HG02610 (cell line): ENCODE measurements around the gene CSTB.

Experiments
- ATAC-seq: cut with Tn5 transposase; IDR thresholded peaks from one replicate; pipeline ENCODE4 v1.9.1; 2021; ENCODE audit warnings: mild to moderate bottlenecking, moderate library complexity; ENCODE audit not compliant: unreplicated experiment

The CSTB gene

DNA sequence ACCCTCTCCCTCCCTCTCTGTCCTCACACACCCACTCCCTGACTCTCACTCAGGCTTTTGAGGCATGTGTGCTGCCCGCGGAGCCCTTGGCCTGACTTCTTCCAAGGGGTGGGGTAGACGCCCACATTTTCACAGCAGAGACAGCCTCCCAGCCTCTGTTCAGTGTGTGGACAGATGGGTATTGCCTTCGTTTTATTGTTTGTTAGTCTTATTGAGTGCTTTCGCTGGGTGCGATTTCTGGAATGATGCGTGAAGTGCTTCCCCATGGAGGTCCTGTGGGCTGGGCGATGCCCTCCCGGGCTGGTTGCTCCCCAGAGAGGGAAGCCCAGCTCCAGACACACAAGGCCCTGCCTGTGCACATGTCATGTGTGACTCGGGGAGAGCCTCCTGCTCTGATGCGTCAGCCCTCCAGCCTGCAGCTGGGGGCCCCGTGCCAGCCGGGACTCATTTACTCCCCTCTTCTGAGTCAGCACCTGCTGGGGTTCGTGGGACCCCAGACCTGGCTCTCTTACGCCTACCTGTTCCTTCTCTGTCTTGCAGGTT is 42.5 kb downstream of the CSTB start:
- ATAC-seq = no peak

DNA sequence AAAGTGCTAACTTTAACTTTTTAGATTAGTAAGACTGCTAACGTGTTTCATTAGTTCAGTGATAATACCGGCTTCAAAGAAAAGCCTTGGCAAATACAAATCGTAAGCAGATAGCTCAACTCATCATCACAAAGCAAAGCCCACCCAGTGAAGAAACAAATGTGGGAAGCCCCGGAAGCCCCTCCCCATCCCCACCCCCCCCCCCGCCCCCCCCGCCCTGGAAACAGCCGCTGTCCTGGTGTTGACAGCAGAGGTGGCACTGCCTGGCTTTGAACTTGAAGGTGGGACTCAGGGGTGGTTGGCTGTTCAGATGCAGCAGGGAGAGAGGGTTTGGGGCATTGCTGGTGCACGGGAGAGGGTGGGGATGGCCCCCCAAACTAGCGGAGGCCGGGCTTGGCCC is 43.0 kb downstream of the CSTB start:
- ATAC-seq = no peak

DNA sequence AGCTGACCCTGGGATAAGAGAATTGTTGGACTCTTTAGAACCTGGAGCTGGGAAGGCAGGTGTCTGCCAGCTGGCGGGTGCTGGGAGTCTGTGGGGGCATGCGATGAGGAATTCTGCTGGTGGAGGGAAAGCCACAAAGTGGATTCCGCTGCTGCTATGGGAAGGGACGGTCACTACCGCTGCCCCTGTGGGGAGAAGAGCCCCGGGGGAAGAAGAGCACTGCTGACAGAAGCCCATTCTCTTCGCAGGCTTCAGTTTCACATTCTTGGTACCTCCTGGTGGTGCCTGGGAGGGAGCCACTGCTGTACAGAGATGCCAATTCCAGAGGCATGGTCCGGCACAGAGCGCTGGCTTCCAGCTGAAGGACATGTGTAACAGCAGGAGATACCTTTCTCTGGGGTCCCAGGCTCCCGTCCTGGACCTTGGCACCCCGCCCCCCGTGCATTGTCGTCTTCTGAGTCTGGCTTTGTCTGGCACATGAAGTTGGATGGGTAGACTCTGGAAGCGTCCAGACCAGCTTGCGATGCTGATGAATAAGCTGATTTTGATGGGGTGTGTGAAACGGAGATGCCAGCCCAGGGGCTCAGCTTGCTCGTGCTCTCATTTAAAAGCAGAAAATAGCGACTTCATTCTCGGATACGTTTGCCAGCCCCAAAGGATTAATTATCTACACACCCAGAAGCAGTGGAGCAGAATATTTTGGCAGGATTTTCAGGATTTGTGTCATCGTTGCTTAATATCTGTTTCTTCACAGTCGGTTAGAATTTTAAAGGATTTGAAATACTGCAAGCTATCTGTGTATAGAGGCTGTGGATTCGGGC is 44.0 kb downstream of the CSTB start:
- no peak for ATAC-seq

DNA sequence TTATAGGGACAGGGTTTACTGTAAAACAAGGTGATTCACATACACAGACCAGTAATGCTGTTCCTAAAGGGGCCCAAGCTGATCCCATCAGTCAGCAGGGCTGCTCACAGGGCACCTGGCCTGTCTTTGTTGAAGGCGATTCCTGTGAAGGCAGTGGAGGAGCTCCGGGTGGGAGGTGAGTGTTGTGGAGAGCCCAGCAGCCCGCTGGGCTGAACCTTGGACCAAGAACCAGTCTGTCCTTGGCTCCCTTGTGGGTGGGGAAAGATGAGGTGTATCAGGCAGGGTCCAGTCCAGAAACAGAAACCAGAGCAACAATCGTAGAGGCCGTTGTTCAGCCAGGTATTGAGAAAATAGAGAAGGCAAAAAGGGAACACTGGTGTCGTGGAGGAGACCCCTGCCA is 44.6 kb downstream of the CSTB start:
- no peak for ATAC-seq

DNA sequence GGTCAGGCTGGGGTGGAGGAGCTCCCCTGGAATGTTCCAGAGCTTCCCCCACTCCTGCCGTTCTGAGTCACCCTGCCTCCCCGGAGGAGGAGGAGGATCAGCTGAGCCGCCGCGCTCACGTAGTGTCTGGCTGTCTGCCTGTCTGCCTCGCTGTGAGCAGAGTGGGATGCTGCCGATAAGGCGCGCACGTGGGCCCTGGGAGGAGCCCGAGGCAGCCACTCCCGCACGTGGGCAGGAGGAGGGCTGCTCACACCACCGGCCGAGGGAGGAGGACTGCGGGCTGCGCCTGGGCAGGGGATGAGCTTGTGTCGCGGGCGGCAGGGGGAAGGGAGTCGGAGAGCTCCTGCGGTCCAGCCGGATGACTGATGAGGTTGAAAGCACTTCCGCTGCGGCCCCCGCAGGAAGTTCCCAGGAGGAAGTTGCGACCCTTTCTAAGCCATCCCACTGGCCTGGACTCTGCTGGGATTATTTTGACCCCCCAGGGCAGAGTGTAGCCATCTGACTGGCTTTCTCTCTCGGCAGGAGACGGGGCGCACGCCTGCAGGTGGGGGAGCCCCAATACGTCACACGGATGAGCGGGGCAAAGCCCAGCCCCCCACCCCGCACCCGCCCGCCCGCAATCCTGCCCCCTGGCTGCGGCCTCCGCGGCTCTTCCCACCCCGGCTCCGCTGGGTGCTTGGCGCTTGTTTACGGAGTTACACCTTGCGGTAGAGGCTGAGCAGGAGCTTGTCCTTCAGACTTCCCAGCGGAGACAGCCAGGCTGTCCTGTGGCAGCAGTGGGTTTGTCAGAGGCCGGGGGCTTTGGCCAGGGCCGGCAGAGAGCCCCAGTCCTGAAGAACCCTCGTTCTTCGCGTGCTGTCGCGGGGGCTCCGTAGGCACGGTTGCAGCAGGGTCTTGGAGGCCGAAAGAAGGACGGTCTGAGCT is 47.4 kb downstream of the CSTB start:
- peak; percentile 70 for ATAC-seq

DNA sequence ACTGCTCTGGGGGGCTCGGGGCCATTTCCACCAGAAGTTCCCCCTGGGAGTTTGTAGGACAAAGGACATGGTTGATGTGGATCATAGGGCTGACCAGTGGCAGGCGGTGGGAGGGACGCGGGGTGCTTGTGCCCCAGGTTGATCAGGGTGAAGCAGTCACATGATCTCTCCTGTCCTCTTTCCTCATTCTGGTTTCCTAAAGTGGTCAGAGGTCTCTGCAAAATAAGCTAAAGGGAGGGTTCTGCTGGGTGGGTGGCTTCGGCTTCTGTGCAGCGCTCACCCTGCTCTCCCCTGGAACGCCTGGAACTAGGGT is 48.0 kb downstream of the CSTB start:
- ATAC-seq = no peak

DNA sequence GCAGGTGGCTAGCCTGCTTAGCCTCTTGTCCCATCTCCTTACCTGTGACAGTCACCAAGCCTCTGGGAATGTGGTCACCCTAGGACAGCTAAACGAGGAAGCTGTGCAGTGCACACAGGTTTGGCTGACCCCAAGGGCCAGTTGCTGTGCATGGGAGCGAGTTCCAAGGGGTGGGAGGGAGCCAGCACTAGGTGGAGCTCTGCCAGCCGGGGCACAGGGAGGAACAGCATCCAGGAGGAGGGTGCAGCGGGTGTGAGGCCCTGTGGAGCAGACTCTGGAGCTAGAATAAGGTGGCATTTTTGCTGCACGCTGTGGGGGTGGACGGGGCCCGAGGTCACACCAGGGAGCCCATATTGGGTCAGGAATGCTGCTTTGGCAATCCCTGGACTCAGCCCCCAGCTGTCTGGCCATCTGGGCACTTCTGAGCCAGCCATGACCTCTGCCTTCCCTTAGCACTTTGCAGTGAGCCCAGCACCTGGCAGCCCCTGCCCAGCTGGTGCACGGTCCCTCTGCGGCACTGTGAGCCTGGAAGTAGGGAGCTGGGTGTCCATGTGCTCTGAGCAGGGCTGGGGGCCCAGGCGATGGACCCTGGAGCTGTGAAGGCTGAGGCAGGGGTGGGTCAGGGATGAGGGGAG is 48.5 kb downstream of the CSTB start:
- no peak for ATAC-seq

DNA sequence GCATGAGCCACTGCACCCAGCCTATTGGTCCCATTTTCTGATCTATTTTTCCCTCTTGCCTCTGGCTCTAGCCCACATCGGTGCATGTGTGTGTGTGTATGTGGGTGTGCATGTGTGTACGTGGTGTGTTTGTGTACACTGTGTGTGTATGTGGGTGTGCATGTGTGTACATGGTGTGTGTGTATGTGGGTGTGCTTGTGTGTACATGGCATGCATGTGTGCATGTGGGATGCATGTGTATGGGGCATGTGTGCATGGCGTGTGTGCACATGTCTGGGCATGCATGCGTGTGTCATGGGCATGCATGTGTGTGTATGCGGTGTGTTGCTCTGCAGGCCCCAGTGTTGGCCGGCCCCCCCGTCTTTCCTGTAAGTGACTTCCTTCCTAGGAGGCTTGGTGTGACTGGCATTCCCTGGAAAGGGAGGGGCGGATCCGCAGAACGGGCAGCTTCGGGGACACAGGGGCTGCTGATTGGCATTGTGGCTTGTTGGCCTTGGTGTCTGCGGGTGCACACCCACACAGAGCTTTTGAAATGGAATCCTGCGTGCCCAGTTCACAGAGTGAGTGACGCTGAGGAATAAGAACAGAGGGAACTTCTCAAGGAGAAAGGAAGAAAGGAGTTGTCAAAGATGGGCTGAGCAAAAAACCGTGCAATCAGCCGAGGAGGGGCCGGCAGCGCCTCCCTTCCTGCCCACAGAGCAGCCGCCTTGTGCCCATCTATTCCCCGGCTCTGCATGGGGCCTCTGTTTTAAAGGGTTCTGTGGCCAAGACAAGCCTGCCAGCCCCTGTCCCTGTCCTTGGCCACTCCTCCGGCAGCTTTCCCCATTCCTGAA is 49.2 kb downstream of the CSTB start:
- no peak for ATAC-seq
